ENCODE data around the gene PPP1R9A. TPM values are rescaled to one million over a fixed set of nuclear protein-coding genes. Genes with fewer than 3 reads are reported as not detected.

Gene PPP1R9A
- total and polyA plus RNA-seq, 8 donors = 4.7 to 32.4 (median 16.8) TPM

GRCh38 chr7:94980418-94981142, 73.2 kb downstream of the PPP1R9A start:
- FAIRE-seq (no peak), DNase-seq (peak in 1 of 6 donors; percentile 14), ATAC-seq (peak; percentile 92 to 96 (median 94))
- peaks cover 9 to 19% (median 15%) of the 10 kb centered on the region in 3 donors for H3K4me1 ChIP-seq
- 48 to 49% methylated on average over 6 of the region's 6 CpGs for WGBS, 2 donors
- H3K27me3 ChIP-seq = no peaks in the 10 kb centered on the region
- no peaks in the 10 kb centered on the region for H3K36me3 ChIP-seq
- no peak for TF ChIP-seq CTCF (IDR thresholded peaks at IDR 0.05)
- H3K4me3 ChIP-seq = no peak overlapping the region
- peak overlapping the region in 2 of 4 donors; percentile 54 to 57 for H3K27ac ChIP-seq
- H3K9me3 ChIP-seq = no peaks in the 10 kb centered on the region
- intact Hi-C loops (cut with DNase I) = no loop called here

GRCh38 chr7:94995921-94996320, 88.5 kb downstream of the PPP1R9A start:
- Histone ChIP-seq H3K36me3 (no peaks in the 10 kb centered on the region), H3K27ac (no peak overlapping the region), H3K4me1 (peaks cover 0 to 8% (median 5%) of the 10 kb centered on the region in 3 donors), H3K4me3 (no peak overlapping the region), H3K9me3 (no peaks in the 10 kb centered on the region), H3K27me3 (no peaks in the 10 kb centered on the region)
- DNase-seq (no peak), ATAC-seq (no peak), FAIRE-seq (peak; percentile 69)
- TF ChIP-seq CTCF (IDR thresholded peaks at IDR 0.05) = no peak
- 18 to 22% methylated on average over 1 of the region's 1 CpG for WGBS, 2 donors
- intact Hi-C loops (cut with DNase I) = no loop called here

GRCh38 chr7:94996369-94996768, 89.0 kb downstream of the PPP1R9A start:
- Histone ChIP-seq H3K27ac (no peak overlapping the region), H3K4me1 (peaks cover 0 to 8% (median 5%) of the 10 kb centered on the region in 3 donors), H3K36me3 (no peaks in the 10 kb centered on the region), H3K9me3 (no peaks in the 10 kb centered on the region), H3K27me3 (no peaks in the 10 kb centered on the region), H3K4me3 (no peak overlapping the region)
- intact Hi-C loops (cut with DNase I) = no loop called here
- FAIRE-seq = no peak
- no peak for ATAC-seq
- DNase-seq = no peak
- no peak for TF ChIP-seq CTCF (IDR thresholded peaks at IDR 0.05)

GRCh38 chr7:94997547-94997946, 90.2 kb downstream of the PPP1R9A start:
- Histone ChIP-seq H3K4me1 (peaks cover 0 to 8% (median 5%) of the 10 kb centered on the region in 3 donors), H3K27me3 (no peaks in the 10 kb centered on the region), H3K9me3 (no peaks in the 10 kb centered on the region), H3K27ac (no peak overlapping the region), H3K4me3 (no peak overlapping the region), H3K36me3 (no peaks in the 10 kb centered on the region)
- no peak for TF ChIP-seq CTCF (IDR thresholded peaks at IDR 0.05)
- DNase-seq (no peak), ATAC-seq (no peak), FAIRE-seq (no peak)
- WGBS, 2 donors = 89 to 91% methylated on average over 2 of the region's 2 CpGs
- intact Hi-C loops (cut with DNase I) = no loop called here

Data from pancreas (tissue), 10 donors.